A549 (cell line): ENCODE data around the gene VAPB. TPM values are rescaled to one million over a fixed set of nuclear protein-coding genes. Genes with fewer than 3 reads are reported as not detected.

Experiments
- ATAC-seq, 2 experiments: fragments of 200-7000 bp in 1 of 2; fragments of >200 bp in 1 of 2; cut with Nextera tagmentation in 1 of 2; cut with Tn5 transposase in 1 of 2; 3 replicates each; pipeline versions ENCODE4 v1.8.0 to v1.9.1; 2018 to 2020; ENCODE audit warnings: mild to moderate bottlenecking in 1 of 2, moderate library complexity in 1 of 2
- CTCF ChIA-PET: fragments of 300-600 bp; sonication (Branson Sonifier 250); formaldehyde crosslinking; extraction: SDS; loops from one replicate; lab custom pipeline; 2021; ENCODE audit warnings: antibody characterized with exemption, inconsistent platforms; lab: Yijun Ruan, JAX
- POLR2A ChIA-PET: fragments of 350-600 bp; formaldehyde crosslinking; extraction: SDS; loops from one replicate; lab custom pipeline; 2021; ENCODE audit warnings: antibody characterized with exemption, inconsistent platforms; lab: Yijun Ruan, JAX
- DNase-seq, 2 experiments: peaks; one replicate each; pipeline versions ENCODE4 v3.0.0 to v3.0.0-alpha.2; 2011 to 2016; ENCODE audit warnings: low read depth in 1 of 2, low spot score in 1 of 2
- FAIRE-seq: peaks from 2 replicates; lab custom pipeline; 2011; peaks lifted over from hg19 to GRCh38; lab: Jason Lieb, UNC
- H3K27ac ChIP-seq, 2 experiments: fragments of >200 bp; sonication (Bioruptor Twin); formaldehyde crosslinking; 3 replicates each; pipeline ENCODE4 v1.5.1; 2016 to 2017
- H3K4me1 ChIP-seq: fragments of >200 bp; sonication (Bioruptor Twin); formaldehyde crosslinking; 3 replicates; pipeline ENCODE4 v1.6.1; 2016
- H3K4me2 ChIP-seq: fragments of >200 bp; sonication (Bioruptor Twin); formaldehyde crosslinking; 3 replicates; pipeline ENCODE4 v1.6.1; 2016
- H3K4me3 ChIP-seq: fragments of >200 bp; sonication (Bioruptor Twin); formaldehyde crosslinking; 3 replicates; pipeline ENCODE4 v1.5.1; 2016
- H3K9me3 ChIP-seq: fragments of >200 bp; sonication (Bioruptor Twin); formaldehyde crosslinking; 3 replicates; pipeline ENCODE4 v1.6.1; 2016
- BCL3 ChIP-seq: fragments of >200 bp; sonication (Bioruptor Twin); formaldehyde crosslinking; IDR thresholded peaks from 3 replicates; pipeline ENCODE4 v1.6.1; 2016
- CBX8 ChIP-seq: fragments of 200-600 bp; sonication (generic); IDR thresholded peaks from 2 replicates; pipeline ENCODE4 v1.6.1; 2016
- CHD2 ChIP-seq: fragments of 150-350 bp; IDR thresholded peaks from 2 replicates; pipeline ENCODE4 v1.6.1; 2014; ENCODE audit warnings: low read length; ENCODE audit not compliant: partially characterized antibody
- CHD4 ChIP-seq: fragments of 200-600 bp; sonication (generic); IDR thresholded peaks from 2 replicates; pipeline ENCODE4 v1.6.1; 2016; ENCODE audit warnings: antibody characterized with exemption, mild to moderate bottlenecking, borderline replicate concordance
- EHF ChIP-seq: fragments of 250-450 bp; sonication (Bioruptor Pico); IDR thresholded peaks from 2 replicates; pipeline ENCODE4 v1.5.0; 2020; ENCODE audit warnings: mild to moderate bottlenecking
- EP300 ChIP-seq, 2 experiments: fragments of >200 bp; sonication (Bioruptor Twin); formaldehyde crosslinking; IDR thresholded peaks; 2 replicates in 1 of 2; 3 replicates in 1 of 2; pipeline ENCODE4 v1.6.1; 2016 to 2017
- ESRRA ChIP-seq: fragments of 150-350 bp; IDR thresholded peaks from 2 replicates; pipeline ENCODE4 v1.6.1; 2014; ENCODE audit warnings: mild to moderate bottlenecking, low read length, borderline replicate concordance
- HES2 ChIP-seq: fragments of >200 bp; sonication (Bioruptor Twin); formaldehyde crosslinking; IDR thresholded peaks from 2 replicates; pipeline ENCODE4 v1.6.1; 2016
- HOXB13 ChIP-seq: fragments of 250-450 bp; sonication (Bioruptor Pico); IDR thresholded peaks from 2 replicates; pipeline ENCODE4 v1.5.0; 2020; ENCODE audit warnings: low read depth, mild to moderate bottlenecking, moderate library complexity
- HOXB5 ChIP-seq: fragments of 250-450 bp; sonication (Bioruptor Pico); IDR thresholded peaks from 2 replicates; pipeline ENCODE4 v1.5.0; 2020; ENCODE audit warnings: mild to moderate bottlenecking, moderate library complexity
- JUN ChIP-seq, 2 experiments: fragments of >200 bp; sonication (Bioruptor Twin); formaldehyde crosslinking; IDR thresholded peaks; 2 replicates in 1 of 2; 3 replicates in 1 of 2; pipeline ENCODE4 v1.6.1; 2016 to 2017
- KDM5A ChIP-seq: fragments of 200-600 bp; sonication (generic); IDR thresholded peaks from 2 replicates; pipeline ENCODE4 v1.6.1; 2016; ENCODE audit warnings: antibody characterized with exemption, mild to moderate bottlenecking
- MAFK ChIP-seq: fragments of 450-650 bp; IDR thresholded peaks from 2 replicates; pipeline ENCODE4 v1.6.1; 2014; ENCODE audit not compliant: partially characterized antibody
- NFE2L2 ChIP-seq: fragments of 150-350 bp; conservative IDR thresholded peaks from 2 replicates; pipeline ENCODE4 v1.6.1; 2014; ENCODE audit warnings: low read length
- NPAS2 ChIP-seq: fragments of 250-450 bp; sonication (Bioruptor Pico); IDR thresholded peaks from 2 replicates; pipeline ENCODE4 v1.8.0; 2022; ENCODE audit warnings: mild to moderate bottlenecking, moderate library complexity, borderline replicate concordance
- PHF8 ChIP-seq: fragments of 200-600 bp; sonication (generic); IDR thresholded peaks from 2 replicates; pipeline ENCODE4 v1.6.1; 2016; ENCODE audit warnings: low read depth, mild to moderate bottlenecking, antibody characterized with exemption, moderate library complexity, borderline replicate concordance
- POLR2A ChIP-seq: IDR thresholded peaks from 2 replicates; pipeline ENCODE4 v1.6.1; 2012; ENCODE audit warnings: mild to moderate bottlenecking, low read length
- POLR2AphosphoS2 ChIP-seq: conservative IDR thresholded peaks from 2 replicates; pipeline ENCODE4 v1.6.1; 2012; ENCODE audit warnings: low read length, improper control_type of control experiment, inconsistent platforms
- SMC3 ChIP-seq: fragments of >200 bp; sonication (Bioruptor Twin); formaldehyde crosslinking; IDR thresholded peaks from 3 replicates; pipeline ENCODE4 v1.6.1; 2018; ENCODE audit warnings: inconsistent platforms
- TFCP2L1 ChIP-seq: fragments of 250-450 bp; sonication (Bioruptor Pico); IDR thresholded peaks from 2 replicates; pipeline ENCODE4 v1.5.0; 2021; ENCODE audit warnings: mild to moderate bottlenecking
- TP53 ChIP-seq: fragments of 250-450 bp; sonication (Bioruptor Pico); IDR thresholded peaks from 2 replicates; pipeline ENCODE4 v1.5.0; 2021; ENCODE audit warnings: mild to moderate bottlenecking, moderate library complexity
- ZC3H11A ChIP-seq: fragments of 450-650 bp; IDR thresholded peaks from 2 replicates; pipeline ENCODE4 v1.6.1; 2014; ENCODE audit warnings: antibody characterized with exemption, mild to moderate bottlenecking
- ZFP36 ChIP-seq: fragments of 450-650 bp; IDR thresholded peaks from 2 replicates; pipeline ENCODE4 v1.6.1; 2014; ENCODE audit warnings: borderline replicate concordance; ENCODE audit not compliant: partially characterized antibody
- ZSCAN20 ChIP-seq: fragments of 250-450 bp; sonication (Bioruptor Pico); IDR thresholded peaks from 2 replicates; pipeline ENCODE4 v1.8.0; 2022; ENCODE audit warnings: mild to moderate bottlenecking, moderate library complexity
- WGBS: methylation state at CpG from one replicate; pipeline ENCODE4 v1.1.6; 2017; ENCODE audit errors: missing lambda C conversion rate; 5-methylcytosine and 5-hydroxymethylcytosine counted together
- polyA plus RNA-seq, 4 experiments: library from polyadenylated mRNA; depleted of rRNA in 3 of 4; stranded (reverse); fragments of >200 nt; fragmentation: RNase III in 1 of 4; extraction: RNeasy Plus Mini Kit Qiagen cat#74134 plus additional on column Dnase treatment in 1 of 4; gene quantifications; 2 replicates in 3 of 4; 3 replicates in 1 of 4; pipeline ENCODE4 v1.2.3, GENCODE V29; 2011 to 2017
- TF ChIP-seq, protein P1 (sequence below): fragments of 250-450 bp; sonication (Bioruptor Pico); IDR thresholded peaks from 2 replicates; pipeline ENCODE4 v1.5.0; 2021; ENCODE audit warnings: mild to moderate bottlenecking, moderate library complexity, borderline replicate concordance
- TF ChIP-seq, protein P2 (sequence below): fragments of 250-450 bp; sonication (Bioruptor Pico); IDR thresholded peaks from 2 replicates; pipeline ENCODE4 v1.5.0; 2020; ENCODE audit warnings: low read depth, mild to moderate bottlenecking, moderate library complexity
- TF ChIP-seq, protein P3 (sequence below): IDR thresholded peaks from 2 replicates; pipeline ENCODE4 v1.6.1; 2012; ENCODE audit warnings: low read depth, borderline replicate concordance
- TF ChIP-seq, protein P4 (sequence below): fragments of 450-650 bp; IDR thresholded peaks from 2 replicates; pipeline ENCODE4 v1.6.1; 2014; ENCODE audit warnings: antibody characterized with exemption

The VAPB gene
- polyA plus RNA-seq, 2 of the 4 experiments (the other 2 are of a cell fraction), result 43.8 to 44.0 TPM

GRCh38 chr20:58403272-58403671 lies 14.2 kb downstream of the VAPB start:
- TF ChIP-seq CHD4, result no peak
- no peak for TF ChIP-seq CHD2
- no peak for TF ChIP-seq BCL3
- TF ChIP-seq EP300 (IDR thresholded peaks at IDR 0.05), result no peak
- TF ChIP-seq JUN (IDR thresholded peaks at IDR 0.05), result no peak
- TF ChIP-seq, protein P1, sequence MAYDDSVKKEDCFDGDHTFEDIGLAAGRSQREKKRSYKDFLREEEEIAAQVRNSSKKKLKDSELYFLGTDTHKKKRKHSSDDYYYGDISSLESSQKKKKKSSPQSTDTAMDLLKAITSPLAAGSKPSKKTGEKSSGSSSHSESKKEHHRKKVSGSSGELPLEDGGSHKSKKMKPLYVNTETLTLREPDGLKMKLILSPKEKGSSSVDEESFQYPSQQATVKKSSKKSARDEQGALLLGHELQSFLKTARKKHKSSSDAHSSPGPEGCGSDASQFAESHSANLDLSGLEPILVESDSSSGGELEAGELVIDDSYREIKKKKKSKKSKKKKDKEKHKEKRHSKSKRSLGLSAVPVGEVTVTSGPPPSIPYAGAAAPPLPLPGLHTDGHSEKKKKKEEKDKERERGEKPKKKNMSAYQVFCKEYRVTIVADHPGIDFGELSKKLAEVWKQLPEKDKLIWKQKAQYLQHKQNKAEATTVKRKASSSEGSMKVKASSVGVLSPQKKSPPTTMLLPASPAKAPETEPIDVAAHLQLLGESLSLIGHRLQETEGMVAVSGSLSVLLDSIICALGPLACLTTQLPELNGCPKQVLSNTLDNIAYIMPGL, result no peak
- TF ChIP-seq, protein P2, sequence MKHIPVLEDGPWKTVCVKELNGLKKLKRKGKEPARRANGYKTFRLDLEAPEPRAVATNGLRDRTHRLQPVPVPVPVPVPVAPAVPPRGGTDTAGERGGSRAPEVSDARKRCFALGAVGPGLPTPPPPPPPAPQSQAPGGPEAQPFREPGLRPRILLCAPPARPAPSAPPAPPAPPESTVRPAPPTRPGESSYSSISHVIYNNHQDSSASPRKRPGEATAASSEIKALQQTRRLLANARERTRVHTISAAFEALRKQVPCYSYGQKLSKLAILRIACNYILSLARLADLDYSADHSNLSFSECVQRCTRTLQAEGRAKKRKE (CRISPR knock-in tag), result no peak
- no peak for TF ChIP-seq NFE2L2
- no peak for TF ChIP-seq TFCP2L1 (CRISPR knock-in tag)
- TF ChIP-seq SMC3, result no peak
- TF ChIP-seq, protein P3, sequence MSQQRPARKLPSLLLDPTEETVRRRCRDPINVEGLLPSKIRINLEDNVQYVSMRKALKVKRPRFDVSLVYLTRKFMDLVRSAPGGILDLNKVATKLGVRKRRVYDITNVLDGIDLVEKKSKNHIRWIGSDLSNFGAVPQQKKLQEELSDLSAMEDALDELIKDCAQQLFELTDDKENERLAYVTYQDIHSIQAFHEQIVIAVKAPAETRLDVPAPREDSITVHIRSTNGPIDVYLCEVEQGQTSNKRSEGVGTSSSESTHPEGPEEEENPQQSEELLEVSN, result no peak
- TF ChIP-seq PHF8, result no peak
- TF ChIP-seq ZC3H11A, result no peak
- no peak for TF ChIP-seq TP53 (CRISPR knock-in tag)
- no peak for TF ChIP-seq HES2
- TF ChIP-seq, all 56 proteins: peak for 0
- DNase-seq, result no peak
- POLR2A ChIA-PET, result no interaction called here
- FAIRE-seq, result no peak
- ATAC-seq, result no peak
- CTCF ChIA-PET, result no interaction called here
- H3K4me3 ChIP-seq, result no peak overlapping the region
- H3K4me2 ChIP-seq, result no peak overlapping the region
- H3K4me1 ChIP-seq, result peaks cover 35% of the 10 kb centered on the region
- H3K9me3 ChIP-seq, result no peaks in the 10 kb centered on the region
- 90% methylated on average over 3 of the region's 3 CpGs for WGBS
- H3K27ac ChIP-seq, result no peak overlapping the region

DNA sequence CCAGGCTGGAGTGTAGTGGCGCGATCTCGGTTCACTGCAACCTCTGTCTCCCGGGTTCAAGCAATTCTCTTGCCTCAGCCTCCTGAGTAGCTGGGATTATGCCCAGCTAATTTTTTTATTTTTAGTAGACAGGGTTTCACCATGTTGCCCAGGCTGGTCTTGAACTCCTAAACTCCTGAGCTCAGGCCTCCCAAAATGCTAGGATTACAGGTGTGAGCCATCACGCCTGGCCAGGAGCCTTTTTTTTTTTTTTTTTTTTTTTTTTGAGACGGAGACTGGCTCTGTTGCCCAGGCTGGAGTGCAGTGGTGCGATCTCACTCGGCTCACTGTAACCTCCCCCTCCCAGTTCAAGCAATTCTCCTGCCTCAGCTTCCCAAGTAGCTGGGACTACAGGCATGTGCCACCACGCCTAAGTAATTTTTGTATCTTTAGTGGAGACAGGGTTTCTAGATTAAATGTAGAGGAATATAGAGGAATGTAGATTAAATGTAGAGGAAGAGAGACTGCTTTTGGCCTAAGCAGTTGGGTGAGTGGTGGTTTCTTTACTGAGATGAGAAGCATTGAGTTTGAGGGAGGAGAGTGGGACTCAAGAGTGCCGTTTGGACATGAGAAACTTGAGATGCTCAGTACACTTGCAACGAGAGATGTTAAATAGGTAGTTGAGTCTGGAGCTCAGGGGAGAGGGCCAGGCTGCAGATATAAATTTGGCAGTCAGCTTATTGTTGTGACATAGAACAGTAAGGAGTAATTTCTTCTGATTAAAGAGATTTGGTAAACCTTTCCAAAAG lies 16.7 kb downstream of the VAPB start:
- H3K4me1 ChIP-seq, result peaks cover 47% of the 10 kb centered on the region
- no peak for FAIRE-seq
- CTCF ChIA-PET, result interaction anchor here (0.6 to 1.5 kb wide), 2 partner anchors 42 to 168 kb away, joined by 4 to 5 read pairs; no protein-coding TSS in a partner anchor
- TF ChIP-seq CHD4, result no peak
- TF ChIP-seq CHD2, result no peak
- TF ChIP-seq BCL3, result no peak
- no peak for TF ChIP-seq HES2
- TF ChIP-seq KDM5A, result no peak
- no peak for TF ChIP-seq EHF (CRISPR knock-in tag)
- no peak for TF ChIP-seq POLR2A
- no peak for TF ChIP-seq HOXB13 (CRISPR knock-in tag)
- TF ChIP-seq HOXB5 (CRISPR knock-in tag), result no peak
- TF ChIP-seq ZC3H11A, result no peak
- TF ChIP-seq SMC3, result no peak
- TF ChIP-seq, protein P4, sequence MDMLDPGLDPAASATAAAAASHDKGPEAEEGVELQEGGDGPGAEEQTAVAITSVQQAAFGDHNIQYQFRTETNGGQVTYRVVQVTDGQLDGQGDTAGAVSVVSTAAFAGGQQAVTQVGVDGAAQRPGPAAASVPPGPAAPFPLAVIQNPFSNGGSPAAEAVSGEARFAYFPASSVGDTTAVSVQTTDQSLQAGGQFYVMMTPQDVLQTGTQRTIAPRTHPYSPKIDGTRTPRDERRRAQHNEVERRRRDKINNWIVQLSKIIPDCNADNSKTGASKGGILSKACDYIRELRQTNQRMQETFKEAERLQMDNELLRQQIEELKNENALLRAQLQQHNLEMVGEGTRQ, result no peak
- TF ChIP-seq CBX8, result no peak
- no peak for TF ChIP-seq ZSCAN20 (CRISPR knock-in tag)
- no peak for TF ChIP-seq ESRRA
- TF ChIP-seq MAFK, result no peak
- TF ChIP-seq POLR2AphosphoS2, result no peak
- no peak for TF ChIP-seq ZFP36
- TF ChIP-seq NPAS2 (CRISPR knock-in tag), result no peak
- TF ChIP-seq, all 56 proteins: peak for 0
- Histone ChIP-seq H3K27ac (peak overlapping the region; percentile 23 to 38; a peak in 5 of 6 replicates), H3K4me3 (no peak overlapping the region), H3K4me2 (peak overlapping the region; percentile 69), H3K9me3 (no peaks in the 10 kb centered on the region)
- DNase-seq (no peak), ATAC-seq (peak; percentile 17 to 52; a peak in 3 of 6 replicates)
- WGBS, result 77% methylated on average over 11 of the region's 11 CpGs
- POLR2A ChIA-PET, result interaction anchor here (0.6 to 1.6 kb wide), 2 partner anchors 17 to 245 kb away, joined by 3 to 5 read pairs; partner anchors contain the start of gene VAPB
